ENCODE measurements around the gene MAMDC4.
"Not testable (repeated sequence)": the region's sequence is repeated elsewhere in the genome, so short reads cannot be mapped to it uniquely, and the experiment has no call there.

Gene MAMDC4

DNA sequence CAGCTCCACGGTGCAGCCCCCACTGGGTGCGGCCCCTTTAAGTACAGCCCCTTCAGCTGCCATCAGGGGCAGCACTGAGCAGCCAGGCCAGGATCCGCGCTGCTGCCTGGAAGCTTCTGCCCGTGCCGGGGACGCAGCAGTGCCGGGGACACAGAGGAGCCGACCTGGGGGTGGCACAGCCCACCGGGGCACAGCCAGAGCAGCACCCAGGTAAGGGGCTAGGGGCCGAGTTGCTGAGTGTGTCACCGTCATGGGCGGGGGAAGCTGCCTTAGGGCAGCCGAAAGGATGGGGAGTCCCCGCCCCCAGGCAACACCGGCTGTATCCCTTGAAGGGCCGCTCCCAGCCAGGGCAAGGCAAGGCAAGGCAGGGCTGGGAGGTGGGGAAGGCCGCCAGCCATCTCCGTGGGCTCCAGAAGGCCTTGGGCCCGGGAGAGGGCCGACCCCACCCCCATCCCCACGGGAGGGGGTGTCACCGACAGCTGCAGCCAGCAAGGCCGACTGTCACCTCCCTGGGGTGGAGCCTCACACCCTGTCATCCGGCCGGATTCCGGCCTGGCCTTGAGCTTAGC lies 9.7 kb upstream of the MAMDC4 start, which contains the start of gene AJM1:
TSS of gene AJM1 (plus strand) at position 99 of the 569 bp plus-strand sequence. CDS start 1,937 bp downstream, outside the sequence.
- in situ Hi-C loops (cut with MboI; ENCODE audit: low sequenced_read_pairs, unreplicated experiment), result not testable (repeated sequence)
- TF ChIP-seq, protein P1, sequence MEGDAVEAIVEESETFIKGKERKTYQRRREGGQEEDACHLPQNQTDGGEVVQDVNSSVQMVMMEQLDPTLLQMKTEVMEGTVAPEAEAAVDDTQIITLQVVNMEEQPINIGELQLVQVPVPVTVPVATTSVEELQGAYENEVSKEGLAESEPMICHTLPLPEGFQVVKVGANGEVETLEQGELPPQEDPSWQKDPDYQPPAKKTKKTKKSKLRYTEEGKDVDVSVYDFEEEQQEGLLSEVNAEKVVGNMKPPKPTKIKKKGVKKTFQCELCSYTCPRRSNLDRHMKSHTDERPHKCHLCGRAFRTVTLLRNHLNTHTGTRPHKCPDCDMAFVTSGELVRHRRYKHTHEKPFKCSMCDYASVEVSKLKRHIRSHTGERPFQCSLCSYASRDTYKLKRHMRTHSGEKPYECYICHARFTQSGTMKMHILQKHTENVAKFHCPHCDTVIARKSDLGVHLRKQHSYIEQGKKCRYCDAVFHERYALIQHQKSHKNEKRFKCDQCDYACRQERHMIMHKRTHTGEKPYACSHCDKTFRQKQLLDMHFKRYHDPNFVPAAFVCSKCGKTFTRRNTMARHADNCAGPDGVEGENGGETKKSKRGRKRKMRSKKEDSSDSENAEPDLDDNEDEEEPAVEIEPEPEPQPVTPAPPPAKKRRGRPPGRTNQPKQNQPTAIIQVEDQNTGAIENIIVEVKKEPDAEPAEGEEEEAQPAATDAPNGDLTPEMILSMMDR (IDR thresholded peaks at IDR 0.05; ENCODE audit: borderline replicate concordance, control extremely low read depth, extremely low read depth, insufficient read depth, missing control alignments), result peak; percentile 98
- peak; percentile 89 for DNase-seq (ENCODE audit: low spot score)

DNA sequence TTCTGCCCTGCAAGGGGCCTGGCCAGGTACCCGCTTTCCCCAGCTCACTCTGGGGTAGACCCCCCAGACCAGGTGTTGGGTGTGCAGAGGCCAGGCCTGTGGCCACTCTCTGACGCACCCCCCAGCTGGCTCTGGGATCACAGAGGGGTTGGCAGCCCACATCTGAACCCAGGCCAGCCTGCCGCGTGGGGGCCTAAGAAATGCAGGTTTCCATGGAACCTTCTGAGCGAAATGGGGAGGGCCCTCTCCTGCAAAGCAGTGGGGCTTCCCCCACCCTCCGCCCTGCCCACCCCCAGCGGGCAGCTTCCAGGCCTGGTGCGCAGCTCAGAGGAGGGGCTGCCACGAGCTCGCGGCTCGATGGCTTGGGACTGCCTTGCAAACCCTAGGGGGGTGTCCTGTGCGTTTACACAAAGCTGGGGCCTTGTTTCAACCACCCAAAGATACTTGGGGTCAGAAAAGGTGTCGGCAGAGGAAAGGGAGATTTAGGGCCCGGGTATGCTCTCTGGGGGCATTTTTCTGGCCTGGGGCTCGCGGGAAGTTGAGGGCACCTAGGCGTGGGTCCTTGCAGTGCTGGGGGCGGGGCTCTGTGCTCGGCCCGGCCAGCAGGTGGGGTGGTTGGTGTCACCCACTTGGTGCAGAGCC lies 8.9 kb upstream of the MAMDC4 start:
- in situ Hi-C loops (cut with MboI; ENCODE audit: low sequenced_read_pairs, unreplicated experiment); DNase-seq (ENCODE audit: low spot score): not testable (repeated sequence)

DNA sequence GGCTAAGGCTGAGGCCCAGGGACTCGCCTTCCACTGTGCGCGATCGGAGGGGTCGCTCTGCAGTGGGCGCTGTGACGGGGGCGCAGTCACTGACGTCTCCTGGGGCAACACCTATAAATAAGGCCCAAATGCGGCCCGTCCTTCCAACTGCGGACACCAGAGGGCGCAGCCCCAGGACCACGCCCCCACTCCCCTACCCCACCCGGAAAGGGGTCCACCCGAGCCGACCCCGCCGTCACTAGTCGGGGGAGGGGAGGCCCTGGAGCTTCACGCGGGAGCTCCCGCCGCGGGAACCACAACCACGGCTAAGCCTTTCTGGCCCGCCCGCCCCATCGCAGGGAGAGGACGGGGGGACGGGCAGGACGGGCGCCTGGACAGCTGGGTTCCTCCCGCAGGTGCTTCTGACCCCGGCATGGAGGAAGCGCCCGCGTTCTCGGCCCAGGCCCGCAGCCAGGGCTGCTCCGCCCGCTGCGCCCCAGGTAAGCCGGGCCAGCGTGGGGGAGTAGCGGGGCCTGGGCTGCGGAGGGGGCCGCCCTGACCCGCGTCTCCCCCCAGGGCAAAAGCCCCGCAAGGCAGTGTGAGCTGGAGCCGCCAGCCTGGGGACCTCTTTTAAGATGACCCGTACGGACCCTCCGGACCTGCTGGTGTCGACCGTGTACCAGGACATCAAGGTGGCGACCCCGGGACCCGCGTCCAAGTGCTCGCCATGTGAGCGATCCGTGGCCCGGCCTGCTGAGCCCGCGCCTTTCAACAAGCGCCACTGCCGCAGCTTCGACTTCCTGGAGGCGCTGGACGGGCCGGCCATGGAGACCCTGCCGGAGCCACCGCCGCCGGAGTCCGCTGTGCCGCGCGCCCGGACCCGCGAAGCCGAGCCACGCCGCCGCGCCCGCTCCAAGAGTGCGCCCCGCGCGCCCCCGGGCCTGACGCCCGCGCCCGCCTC lies 8.1 kb upstream of the MAMDC4 start:
- TF ChIP-seq, protein P1 (IDR thresholded peaks at IDR 0.05; ENCODE audit: borderline replicate concordance, control extremely low read depth, extremely low read depth, insufficient read depth, missing control alignments), result peak; percentile 47
- DNase-seq (ENCODE audit: low spot score); in situ Hi-C loops (cut with MboI; ENCODE audit: low sequenced_read_pairs, unreplicated experiment): not testable (repeated sequence)

DNA sequence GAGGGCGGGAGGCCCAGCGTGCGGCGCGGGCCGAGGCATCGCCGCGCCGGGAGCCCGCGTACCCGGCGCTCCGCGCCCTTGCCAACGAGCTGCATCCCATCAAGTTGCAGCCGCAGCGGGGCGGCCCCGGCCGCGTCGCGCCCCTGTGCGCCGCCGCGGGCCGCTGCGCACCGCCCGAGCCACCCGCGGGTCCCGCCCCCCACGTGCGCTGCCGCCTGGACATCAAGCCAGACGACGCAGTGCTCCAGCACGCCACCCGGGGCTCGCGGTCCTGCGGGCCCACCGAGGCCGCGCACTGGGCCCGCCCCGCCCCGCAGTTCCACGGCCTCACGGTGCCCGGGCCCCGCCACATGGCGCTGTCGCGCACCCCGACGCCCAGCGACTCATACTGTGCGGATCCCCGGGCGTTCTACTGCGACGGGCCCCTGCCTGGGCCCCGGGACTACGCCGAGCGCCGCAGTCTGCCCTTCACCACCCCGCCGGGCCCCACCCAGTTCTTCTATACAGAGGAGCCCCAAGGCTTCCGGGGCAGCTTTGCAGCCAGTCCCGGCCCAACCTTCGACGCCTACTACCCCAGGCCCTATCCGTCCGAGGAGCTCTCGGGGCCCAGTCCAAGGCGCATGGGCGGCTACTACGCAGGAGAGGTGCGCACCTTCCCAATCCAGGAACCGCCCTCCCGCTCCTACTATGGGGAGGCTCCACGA lies 7.2 kb upstream of the MAMDC4 start:
- in situ Hi-C loops (cut with MboI; ENCODE audit: low sequenced_read_pairs, unreplicated experiment), result no loop called here
- TF ChIP-seq, protein P1 (IDR thresholded peaks at IDR 0.05; ENCODE audit: borderline replicate concordance, control extremely low read depth, extremely low read depth, insufficient read depth, missing control alignments), result no peak
- no peak for DNase-seq (ENCODE audit: low spot score)

DNA sequence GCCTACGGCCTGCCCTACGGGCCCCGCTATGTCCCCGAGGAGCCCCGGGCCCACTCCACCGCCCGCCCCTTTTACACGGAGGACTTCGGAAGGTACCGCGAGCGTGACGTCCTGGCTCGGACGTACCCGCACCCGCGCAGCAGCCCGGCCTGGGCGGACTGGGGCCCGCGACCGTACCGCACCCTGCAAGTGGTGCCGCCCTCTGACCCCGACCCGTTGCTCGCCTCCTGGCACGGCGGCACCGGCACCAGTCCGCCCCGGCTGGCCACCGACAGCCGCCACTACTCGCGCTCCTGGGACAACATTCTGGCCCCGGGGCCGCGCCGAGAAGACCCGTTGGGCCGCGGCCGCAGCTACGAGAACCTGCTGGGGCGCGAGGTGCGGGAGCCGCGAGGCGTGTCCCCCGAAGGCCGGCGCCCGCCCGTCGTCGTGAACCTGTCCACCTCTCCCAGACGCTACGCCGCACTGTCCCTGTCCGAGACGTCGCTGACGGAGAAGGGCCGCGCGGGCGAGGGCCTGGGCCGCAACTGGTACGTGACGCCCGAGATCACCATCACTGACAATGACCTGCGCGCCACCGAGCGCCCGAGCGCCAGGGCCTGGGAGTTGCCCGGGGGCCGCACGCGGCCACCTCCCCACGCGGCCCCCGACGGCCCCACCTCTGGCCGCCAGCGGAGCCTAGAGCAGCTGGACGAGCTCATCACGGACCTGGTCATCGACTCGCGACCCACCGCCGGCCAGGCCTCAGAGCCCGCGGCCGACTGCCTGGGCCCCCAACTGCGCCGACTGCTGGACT lies 6.5 kb upstream of the MAMDC4 start:
- DNase-seq (ENCODE audit: low spot score), result no peak
- TF ChIP-seq, protein P1 (IDR thresholded peaks at IDR 0.05; ENCODE audit: borderline replicate concordance, control extremely low read depth, extremely low read depth, insufficient read depth, missing control alignments), result no peak
- in situ Hi-C loops (cut with MboI; ENCODE audit: low sequenced_read_pairs, unreplicated experiment), result no loop called here

DNA sequence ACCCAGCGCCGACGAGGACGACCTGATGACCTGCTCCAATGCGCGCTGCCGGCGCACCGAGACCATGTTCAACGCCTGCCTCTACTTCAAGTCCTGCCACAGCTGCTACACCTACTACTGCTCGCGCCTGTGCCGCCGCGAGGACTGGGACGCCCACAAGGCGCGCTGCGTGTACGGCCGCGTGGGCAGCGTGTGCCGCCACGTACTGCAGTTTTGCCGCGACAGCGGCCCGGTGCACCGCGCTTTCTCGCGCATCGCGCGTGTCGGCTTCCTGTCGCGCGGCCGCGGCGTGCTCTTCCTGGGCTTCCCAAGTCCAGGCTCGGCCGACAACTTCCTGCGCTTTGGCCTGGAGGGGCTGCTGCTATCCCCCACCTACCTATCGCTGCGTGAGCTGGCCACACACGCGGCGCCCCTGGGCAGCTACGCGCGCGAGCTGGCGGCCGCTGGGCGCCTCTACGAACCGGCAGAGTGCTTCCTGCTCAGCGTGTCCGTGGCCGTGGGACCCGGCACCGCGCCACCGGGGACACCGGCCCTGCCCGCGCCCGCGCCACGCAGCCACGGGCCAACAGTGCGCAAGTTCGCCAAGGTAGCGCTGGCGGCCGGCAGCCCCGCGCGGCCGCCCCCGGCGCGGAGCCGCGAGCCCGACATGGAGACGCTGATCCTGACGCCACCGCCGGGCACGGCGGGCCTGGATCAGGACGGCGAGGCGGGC lies 5.6 kb upstream of the MAMDC4 start:
- in situ Hi-C loops (cut with MboI; ENCODE audit: low sequenced_read_pairs, unreplicated experiment), result no loop called here
- TF ChIP-seq, protein P1 (IDR thresholded peaks at IDR 0.05; ENCODE audit: borderline replicate concordance, control extremely low read depth, extremely low read depth, insufficient read depth, missing control alignments), result no peak
- no peak for DNase-seq (ENCODE audit: low spot score)

All from GM13976 (cell line).